Activated naive CD8-positive, alpha-beta T cell treated with anti-CD3 and anti-CD28 coated beads, Interleukin-2, amount 10 ng/mL, durations not matched to agents 7 days and 5 days (primary cell): ENCODE data around the gene TWF2. TPM values are rescaled to one million over a fixed set of nuclear protein-coding genes. Genes with fewer than 3 reads are reported as not detected.

ENCODE experiments used
- ATAC-seq: fragments of 150-1000 bp; cut with Tn5 transposase; one replicate; pipeline ENCODE4 v1.10.0; 2021; ENCODE audit warnings: low read depth, moderate library complexity
- POLR2A ChIA-PET: fragments of 350-600 bp; sonication (Branson Sonifier 250); formaldehyde crosslinking; loops from one replicate; lab custom pipeline; 2021; ENCODE audit warnings: antibody characterized with exemption; lab: Charles Lee
- DNase-seq: peaks from one replicate; pipeline ENCODE4 v3.0.0; 2021
- H3K27ac Mint-ChIP-seq: one replicate; pipeline ENCODE4 v1.8.0; 2022; ENCODE audit warnings: mild to moderate bottlenecking, mixed read lengths
- H3K27me3 Mint-ChIP-seq: one replicate; pipeline ENCODE4 v1.8.0; 2022; ENCODE audit warnings: mild to moderate bottlenecking, moderate library complexity, mixed read lengths
- H3K36me3 Mint-ChIP-seq: one replicate; pipeline ENCODE4 v1.8.0; 2021; ENCODE audit warnings: mild to moderate bottlenecking, mixed read lengths
- H3K4me1 Mint-ChIP-seq: one replicate; pipeline ENCODE4 v1.8.0; 2021; ENCODE audit warnings: mixed read lengths
- H3K4me3 Mint-ChIP-seq: one replicate; pipeline ENCODE4 v1.8.0; 2022; ENCODE audit warnings: mild to moderate bottlenecking, moderate library complexity, mixed read lengths
- H3K9me3 Mint-ChIP-seq: one replicate; pipeline ENCODE4 v1.8.0; 2021; ENCODE audit warnings: mixed read lengths
- total RNA-seq, 2 experiments: library from RNA; stranded (reverse); gene quantifications; one replicate each; pipeline ENCODE4 v1.2.3, GENCODE V29; 2021

Gene TWF2
- total RNA-seq, 2 experiments from 2014 or later: 118 to 122 TPM

GRCh38 chr3:52233108-52233591, 5.8 kb downstream of the TWF2 start:
- no peak for ATAC-seq
- POLR2A ChIA-PET: interaction anchor here (1.0 to 30.7 kb wide), 4 partner anchors 10 to 45 kb away, joined by 3 to 1053 read pairs (median 79); partner anchors contain the start of genes GLYCTK, TLR9 and WDR82
- Mint-ChIP-seq H3K36me3 (peaks cover 23% of the 10 kb centered on the region), H3K9me3 (no peaks in the 10 kb centered on the region), H3K27ac (peak overlapping the region; percentile 74), H3K27me3 (no peaks in the 10 kb centered on the region), H3K4me3 (peak overlapping the region; percentile 8), H3K4me1 (peaks cover 45% of the 10 kb centered on the region)
- DNase-seq: no peak

GRCh38 chr3:52232279-52233107, 6.5 kb downstream of the TWF2 start:
- Mint-ChIP-seq H3K27me3 (no peaks in the 10 kb centered on the region), H3K4me1 (peaks cover 45% of the 10 kb centered on the region), H3K9me3 (no peaks in the 10 kb centered on the region), H3K27ac (peak overlapping the region; percentile 74), H3K36me3 (peaks cover 23% of the 10 kb centered on the region), H3K4me3 (peak overlapping the region; percentile 52)
- POLR2A ChIA-PET: interaction anchor here (1.0 to 30.7 kb wide), 7 partner anchors 8 to 214 kb away, joined by 3 to 1053 read pairs (median 12); partner anchors contain the start of genes GLYCTK and WDR82
- ATAC-seq (no peak), DNase-seq (no peak)

GRCh38 chr3:52231502-52232278, 7.3 kb downstream of the TWF2 start:
- DNase-seq (peak; percentile 94), ATAC-seq (peak; percentile 78)
- Mint-ChIP-seq H3K9me3 (no peaks in the 10 kb centered on the region), H3K27ac (peak overlapping the region; percentile 75), H3K4me1 (peaks cover 44% of the 10 kb centered on the region), H3K4me3 (peak overlapping the region; percentile 50), H3K27me3 (no peaks in the 10 kb centered on the region), H3K36me3 (peaks cover 23% of the 10 kb centered on the region)
- POLR2A ChIA-PET: interaction anchor here (0.6 to 30.7 kb wide), 9 partner anchors 9 to 215 kb away, joined by 3 to 1053 read pairs (median 4); partner anchors contain the start of genes GLYCTK and WDR82

DNA sequence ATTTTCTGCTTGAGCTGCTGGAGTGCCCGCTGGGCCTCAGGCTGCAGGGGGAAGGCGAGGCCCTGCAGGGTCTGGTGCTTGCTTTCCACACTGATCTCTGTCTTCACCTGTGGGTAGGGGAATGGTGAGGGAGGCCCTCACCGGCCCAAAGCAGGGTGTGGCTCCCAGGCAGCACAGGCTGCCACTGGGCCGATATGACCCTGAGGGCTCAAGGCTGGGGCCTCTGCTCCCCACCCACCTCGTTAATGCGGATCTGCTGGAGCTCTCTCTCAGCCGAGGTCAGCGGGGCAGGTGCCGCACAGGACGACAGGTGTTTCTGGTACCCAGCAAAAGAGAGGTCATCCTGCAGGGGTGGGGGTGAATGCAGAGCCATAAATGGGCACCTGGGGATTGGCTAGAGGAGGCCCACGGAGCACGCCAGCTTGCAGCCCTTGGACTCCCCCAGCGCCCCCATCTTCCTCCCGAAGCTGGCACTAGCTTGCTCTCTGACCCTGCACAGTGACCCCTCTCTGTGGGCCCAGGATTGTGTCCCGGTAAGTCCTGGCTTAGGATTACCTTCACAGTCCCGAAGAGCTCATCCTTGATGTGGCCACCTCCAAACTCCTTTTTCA, 8.0 kb downstream of the TWF2 start:
- H3K36me3 Mint-ChIP-seq: peaks cover 21% of the 10 kb centered on the region
- no peaks in the 10 kb centered on the region for H3K27me3 Mint-ChIP-seq
- ATAC-seq (no peak), DNase-seq (no peak)
- H3K4me1 Mint-ChIP-seq: peaks cover 47% of the 10 kb centered on the region
- H3K9me3 Mint-ChIP-seq: no peaks in the 10 kb centered on the region
- peak overlapping the region; percentile 75 for H3K27ac Mint-ChIP-seq
- POLR2A ChIA-PET: interaction anchor here (0.8 to 30.7 kb wide), 8 partner anchors 10 to 215 kb away, joined by 3 to 1053 read pairs (median 8); partner anchors contain the start of genes GLYCTK and WDR82
- no peak overlapping the region for H3K4me3 Mint-ChIP-seq

DNA sequence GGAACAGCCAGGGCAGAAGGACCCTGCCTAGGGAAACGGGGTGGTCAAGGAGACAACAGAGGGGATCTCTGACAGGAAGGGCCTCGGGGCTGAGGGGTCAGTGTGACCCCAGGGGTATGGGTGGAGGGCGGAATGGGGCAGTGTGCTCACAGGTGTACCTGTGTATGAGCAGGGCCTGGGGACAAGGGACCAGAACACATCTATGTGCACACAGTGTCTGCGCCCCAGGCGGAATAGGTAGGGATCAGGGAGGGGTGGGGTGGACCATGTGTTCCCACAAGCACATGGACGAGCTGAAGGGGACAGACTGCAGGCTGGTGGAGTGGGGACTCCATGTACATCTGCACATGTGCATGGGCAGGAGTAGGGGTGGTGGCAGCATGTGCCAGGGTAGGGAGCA, 8.5 kb downstream of the TWF2 start:
- Mint-ChIP-seq H3K4me1 (peaks cover 50% of the 10 kb centered on the region), H3K4me3 (no peak overlapping the region), H3K27ac (no peak overlapping the region), H3K36me3 (peaks cover 16% of the 10 kb centered on the region), H3K9me3 (no peaks in the 10 kb centered on the region), H3K27me3 (no peaks in the 10 kb centered on the region)
- ATAC-seq (no peak), DNase-seq (no peak)
- POLR2A ChIA-PET: interaction anchor here (0.6 to 30.7 kb wide), 6 partner anchors 9 to 182 kb away, joined by 3 to 1053 read pairs (median 16); partner anchors contain the start of genes GLYCTK and WDR82

- peaks cover 16% of the 10 kb centered on the region for H3K36me3 Mint-ChIP-seq
- H3K27me3 Mint-ChIP-seq: no peaks in the 10 kb centered on the region
- DNase-seq (peak; percentile 26), ATAC-seq (no peak)
- H3K4me3 Mint-ChIP-seq: no peak overlapping the region
- H3K27ac Mint-ChIP-seq: no peak overlapping the region
- POLR2A ChIA-PET: interaction anchor here (0.6 to 3.7 kb wide), 5 partner anchors 9 to 183 kb away, joined by 3 to 30 read pairs (median 3); partner anchors contain the start of gene WDR82
- no peaks in the 10 kb centered on the region for H3K9me3 Mint-ChIP-seq
- H3K4me1 Mint-ChIP-seq: peaks cover 50% of the 10 kb centered on the region
These were observed 9.3 kb downstream of the TWF2 start for GRCh38 chr3:52229656-52230055.

- H3K36me3 Mint-ChIP-seq: peaks cover 18% of the 10 kb centered on the region
- no peak for DNase-seq
- H3K27me3 Mint-ChIP-seq: no peaks in the 10 kb centered on the region
- H3K4me1 Mint-ChIP-seq: peaks cover 52% of the 10 kb centered on the region
- H3K4me3 Mint-ChIP-seq: no peak overlapping the region
- no peaks in the 10 kb centered on the region for H3K9me3 Mint-ChIP-seq
- H3K27ac Mint-ChIP-seq: no peak overlapping the region
- POLR2A ChIA-PET: interaction anchor here (1.0 kb wide), 2 partner anchors 28 to 50 kb away, joined by 3 read pairs; partner anchors contain the start of gene WDR82
- no peak for ATAC-seq
These were observed 10.1 kb downstream of the TWF2 start for GRCh38 chr3:52228751-52229291.

DNA sequence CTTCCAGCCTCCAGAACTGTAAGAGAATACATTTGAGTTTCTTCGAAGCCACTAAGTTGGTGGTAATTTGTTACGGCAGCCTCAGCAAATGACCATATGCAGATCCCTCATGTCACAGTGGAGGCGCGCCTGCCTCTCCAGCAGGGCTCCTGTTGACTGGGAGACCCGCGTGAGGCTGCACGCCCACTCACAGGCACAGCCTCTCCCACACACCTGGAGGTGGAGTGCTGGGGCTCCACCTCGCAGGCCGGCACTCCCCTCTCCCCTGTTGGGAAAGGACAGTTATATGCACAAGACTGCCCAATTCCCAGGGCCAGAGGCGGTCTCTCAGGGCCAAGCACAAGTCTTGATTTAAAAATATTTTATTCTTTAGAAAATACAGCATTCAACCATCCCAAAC, 10.7 kb downstream of the TWF2 start:
- H3K9me3 Mint-ChIP-seq: no peaks in the 10 kb centered on the region
- H3K36me3 Mint-ChIP-seq: peaks cover 18% of the 10 kb centered on the region
- ATAC-seq (no peak), DNase-seq (peak; percentile 32)
- POLR2A ChIA-PET: no interaction called here
- no peak overlapping the region for H3K4me3 Mint-ChIP-seq
- H3K27ac Mint-ChIP-seq: no peak overlapping the region
- H3K27me3 Mint-ChIP-seq: no peaks in the 10 kb centered on the region
- H3K4me1 Mint-ChIP-seq: peaks cover 54% of the 10 kb centered on the region

- Mint-ChIP-seq H3K9me3 (no peaks in the 10 kb centered on the region), H3K4me1 (peaks cover 57% of the 10 kb centered on the region), H3K27ac (peak overlapping the region; percentile 79), H3K27me3 (no peaks in the 10 kb centered on the region), H3K4me3 (no peak overlapping the region), H3K36me3 (peaks cover 18% of the 10 kb centered on the region)
- no peak for ATAC-seq
- POLR2A ChIA-PET: interaction anchor here (1.0 to 9.0 kb wide), 3 partner anchors 9 to 61 kb away, joined by 3 to 128 read pairs (median 50); partner anchors contain the start of genes TWF2 and WDR82
- no peak for DNase-seq
These were observed 11.2 kb downstream of the TWF2 start for GRCh38 chr3:52227766-52228165.

- peak overlapping the region; percentile 79 for H3K27ac Mint-ChIP-seq
- no peak overlapping the region for H3K4me3 Mint-ChIP-seq
These were observed 11.8 kb downstream of the TWF2 start for GRCh38 chr3:52227117-52227516.

DNA sequence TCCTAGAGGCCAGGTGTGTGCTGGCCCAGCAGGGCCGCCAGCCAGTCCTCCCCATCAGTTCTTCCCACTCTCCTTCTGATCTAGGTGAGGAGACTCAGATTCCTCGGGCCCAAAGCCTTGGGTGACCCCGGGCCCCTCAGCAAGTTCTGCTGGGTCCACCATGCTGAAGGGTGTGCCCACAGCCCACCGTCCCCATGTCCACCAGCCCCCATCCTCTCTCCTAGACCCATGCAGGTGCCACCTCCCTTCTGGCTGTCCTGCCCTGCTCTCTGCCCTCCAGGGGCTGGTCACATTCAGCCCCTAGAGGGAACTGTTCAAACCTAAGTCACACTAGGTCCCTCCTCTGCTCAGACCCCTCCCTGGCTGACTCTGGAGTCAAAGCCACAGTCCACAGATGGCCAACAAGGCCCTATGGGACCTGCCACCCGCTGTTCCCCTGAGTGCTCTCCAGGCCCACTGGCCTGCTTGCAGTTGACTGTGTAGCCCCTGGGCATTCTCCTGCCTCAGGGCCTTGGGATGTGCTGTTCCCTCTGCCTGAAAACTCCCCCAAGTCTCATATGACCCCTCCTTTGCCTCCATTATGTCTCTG, 12.6 kb downstream of the TWF2 start:
- no peaks in the 10 kb centered on the region for H3K9me3 Mint-ChIP-seq
- POLR2A ChIA-PET: interaction anchor here (1.4 to 9.0 kb wide), 6 partner anchors 10 to 113 kb away, joined by 3 to 128 read pairs (median 8); partner anchors contain the start of genes GLYCTK, TWF2 and WDR82
- H3K4me3 Mint-ChIP-seq: peak overlapping the region; percentile 70
- no peak for DNase-seq
- peak overlapping the region; percentile 79 for H3K27ac Mint-ChIP-seq
- no peaks in the 10 kb centered on the region for H3K27me3 Mint-ChIP-seq
- peaks cover 17% of the 10 kb centered on the region for H3K36me3 Mint-ChIP-seq
- H3K4me1 Mint-ChIP-seq: peaks cover 53% of the 10 kb centered on the region
- no peak for ATAC-seq

More at GRCh38 chr3:52227117-52227516, 11.8 kb downstream of the TWF2 start:
- Mint-ChIP-seq H3K9me3 (no peaks in the 10 kb centered on the region), H3K27me3 (no peaks in the 10 kb centered on the region), H3K36me3 (peaks cover 20% of the 10 kb centered on the region), H3K4me1 (peaks cover 55% of the 10 kb centered on the region)
- DNase-seq (no peak), ATAC-seq (no peak)
- POLR2A ChIA-PET: interaction anchor here (1.0 to 9.0 kb wide), 4 partner anchors 10 to 62 kb away, joined by 3 to 128 read pairs (median 29); partner anchors contain the start of genes TWF2 and WDR82
